Heart left ventricle (tissue), 13 donors: ENCODE data around the gene ANKRD50.

Source experiments
- POLR2A ChIP-seq, 2 donors: fragments of 450-650 bp; IDR thresholded peaks; one replicate each; pipeline ENCODE4 v1.6.1; 2017; ENCODE audit warnings: antibody characterized with exemption in 2 of 2, mild to moderate bottlenecking in 2 of 2, moderate library complexity in 2 of 2
- TF ChIP-seq, protein P1 (sequence below), 12 donors: fragments of 200-600 bp; sonication (generic) in 4 of 12; IDR thresholded peaks; one replicate each; pipeline versions ENCODE4 v1.5.0 to v1.8.0; 2018 to 2022; ENCODE audit warnings: antibody characterized with exemption in 12 of 12, mild to moderate bottlenecking in 5 of 12
- donor health status: ischemic (EF 13 %, LVEDD 7.1; RV severe dilation, severe dysfunction).
- donor health status: DM: no; HTN: yes; CAD: no.
- donor health status: DM: no; HTN: no; CAD: no.
- donor health status: ischemic (EF 25% LVEDD 6.9; RV normal size, moderate dysfunction).
- donor health status: ischemic (EF 25% LVEDD 5.7; RV mildly dilated, moderate dysfunction).
- donor health status: ischemic (EF 35%, LVEDD 5.7; RV mildly dilated, moderate dysfunction).
- donor health status: nonischemic (EF 11% LVEDD 7.7; RV severe dilation, severe dysfunction).
- donor health status: DM: yes; HTN: yes; CAD: no.
- donor health status: PGD.
- donor health status: ischemic (EF 29% LVEDD 5.4; RV normal size, mild dysfunction).
- donor health status: nonischemic (EF 23%, LVEDD 6.1; RV moderate dilation, normal function).

DNA sequence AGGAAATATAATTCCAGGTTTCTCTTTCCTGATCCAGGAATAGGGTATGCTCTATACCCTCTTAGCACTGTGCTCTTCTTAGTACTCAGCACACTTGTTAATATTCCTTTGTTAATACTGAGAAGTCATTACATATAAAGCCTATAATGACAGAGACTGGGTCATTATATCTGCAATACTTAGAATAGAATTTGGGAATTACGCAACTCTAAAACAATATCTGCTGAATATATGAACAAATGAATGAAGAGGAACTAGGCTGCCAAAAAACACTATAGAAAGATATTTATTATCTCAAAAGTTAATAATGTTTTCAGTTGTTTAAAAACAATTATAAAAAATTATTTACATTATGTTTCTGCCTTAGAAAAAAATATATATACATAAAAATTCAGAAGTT is 36.4 kb upstream of the ANKRD50 start:
- TF ChIP-seq, protein P1, sequence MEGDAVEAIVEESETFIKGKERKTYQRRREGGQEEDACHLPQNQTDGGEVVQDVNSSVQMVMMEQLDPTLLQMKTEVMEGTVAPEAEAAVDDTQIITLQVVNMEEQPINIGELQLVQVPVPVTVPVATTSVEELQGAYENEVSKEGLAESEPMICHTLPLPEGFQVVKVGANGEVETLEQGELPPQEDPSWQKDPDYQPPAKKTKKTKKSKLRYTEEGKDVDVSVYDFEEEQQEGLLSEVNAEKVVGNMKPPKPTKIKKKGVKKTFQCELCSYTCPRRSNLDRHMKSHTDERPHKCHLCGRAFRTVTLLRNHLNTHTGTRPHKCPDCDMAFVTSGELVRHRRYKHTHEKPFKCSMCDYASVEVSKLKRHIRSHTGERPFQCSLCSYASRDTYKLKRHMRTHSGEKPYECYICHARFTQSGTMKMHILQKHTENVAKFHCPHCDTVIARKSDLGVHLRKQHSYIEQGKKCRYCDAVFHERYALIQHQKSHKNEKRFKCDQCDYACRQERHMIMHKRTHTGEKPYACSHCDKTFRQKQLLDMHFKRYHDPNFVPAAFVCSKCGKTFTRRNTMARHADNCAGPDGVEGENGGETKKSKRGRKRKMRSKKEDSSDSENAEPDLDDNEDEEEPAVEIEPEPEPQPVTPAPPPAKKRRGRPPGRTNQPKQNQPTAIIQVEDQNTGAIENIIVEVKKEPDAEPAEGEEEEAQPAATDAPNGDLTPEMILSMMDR (IDR thresholded peaks at IDR 0.05), result no peak
- no peak for TF ChIP-seq POLR2A (IDR thresholded peaks at IDR 0.05)
